RWPE2 (cell line): Measurements from ENCODE around the gene YARS1.

Experiments
- ATAC-seq: fragments of 200-7000 bp; cut with Tn5 transposase; 3 replicates; pipeline ENCODE4 v1.9.1; 2021; ENCODE audit warnings: low read depth
- DNase-seq: peaks from one replicate; pipeline ENCODE4 v3.0.0-alpha.2; 2020; ENCODE audit warnings: low spot score
- H3K27ac ChIP-seq: fragments of 450-650 bp; 2 replicates; pipeline ENCODE4 v1.5.1; 2017; ENCODE audit warnings: mild to moderate bottlenecking; ENCODE audit not compliant: poor library complexity, severe bottlenecking
- H3K27me3 ChIP-seq: fragments of 250-450 bp; sonication (Bioruptor Pico); 2 replicates; pipeline ENCODE4 v1.5.1; 2021; ENCODE audit warnings: mild to moderate bottlenecking, moderate library complexity; ENCODE audit not compliant: insufficient read depth, poor library complexity, severe bottlenecking
- H3K36me3 ChIP-seq: fragments of 250-450 bp; sonication (Bioruptor Pico); 2 replicates; pipeline ENCODE4 v1.5.1; 2020; ENCODE audit warnings: low read depth, mild to moderate bottlenecking, moderate library complexity
- H3K4me1 ChIP-seq: fragments of 250-450 bp; sonication (Bioruptor Pico); 2 replicates; pipeline ENCODE4 v1.5.1; 2021; ENCODE audit warnings: mild to moderate bottlenecking, moderate library complexity; ENCODE audit not compliant: insufficient read depth, poor library complexity, severe bottlenecking
- H3K4me3 ChIP-seq: fragments of 250-450 bp; sonication (Bioruptor Pico); 2 replicates; pipeline ENCODE4 v1.5.1; 2021; ENCODE audit warnings: mild to moderate bottlenecking, moderate library complexity; ENCODE audit not compliant: severe bottlenecking
- H3K9me3 ChIP-seq: fragments of 250-450 bp; sonication (Bioruptor Pico); 2 replicates; pipeline ENCODE4 v1.5.1; 2021; ENCODE audit warnings: mild to moderate bottlenecking, moderate library complexity; ENCODE audit not compliant: severe bottlenecking
- TF ChIP-seq, protein P1 (sequence below): fragments of 450-650 bp; IDR thresholded peaks from one replicate; pipeline ENCODE4 v1.5.1; 2017; ENCODE audit warnings: mild to moderate bottlenecking, moderate library complexity; ENCODE audit not compliant: poor library complexity, severe bottlenecking

The YARS1 gene

DNA sequence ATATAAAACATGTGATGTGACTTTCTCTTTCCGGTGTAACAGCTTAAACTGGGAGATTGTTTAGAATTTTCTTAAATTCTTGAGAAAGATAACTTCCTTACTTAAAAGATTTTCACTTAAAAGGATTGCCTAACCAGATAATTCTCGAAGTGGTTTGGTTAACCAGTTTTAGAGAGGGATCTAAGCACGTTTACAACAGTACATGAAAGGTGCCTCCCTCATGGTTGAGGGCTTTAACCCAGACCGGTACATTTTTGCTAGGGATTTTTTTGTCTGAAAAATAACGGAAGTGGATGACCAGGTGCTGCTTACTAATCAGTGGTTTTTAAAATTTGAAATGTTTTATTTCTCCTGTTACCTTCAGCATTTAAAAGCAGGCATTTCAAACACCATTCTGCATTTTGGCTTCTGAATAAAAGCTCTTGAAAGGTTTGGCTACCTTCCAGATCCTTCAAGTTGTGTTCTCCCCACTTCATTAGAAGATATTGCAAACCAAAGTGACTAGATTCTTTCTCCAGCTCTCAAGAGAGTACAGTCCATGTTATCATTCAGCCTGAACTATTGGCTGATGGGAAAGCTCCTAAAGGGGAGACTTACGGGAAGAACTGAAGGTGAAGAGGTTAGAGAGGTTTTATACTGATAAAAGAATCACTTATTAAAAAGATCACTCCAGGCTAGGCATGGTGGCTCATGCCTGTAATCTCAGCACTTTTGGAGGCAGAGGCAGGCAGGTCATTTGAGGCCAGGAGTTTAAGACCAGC, 13.1 kb upstream of the YARS1 start:
- H3K36me3 ChIP-seq = peaks cover 92% of the 10 kb centered on the region
- DNase-seq (no peak), ATAC-seq (no peak)
- TF ChIP-seq, protein P1, sequence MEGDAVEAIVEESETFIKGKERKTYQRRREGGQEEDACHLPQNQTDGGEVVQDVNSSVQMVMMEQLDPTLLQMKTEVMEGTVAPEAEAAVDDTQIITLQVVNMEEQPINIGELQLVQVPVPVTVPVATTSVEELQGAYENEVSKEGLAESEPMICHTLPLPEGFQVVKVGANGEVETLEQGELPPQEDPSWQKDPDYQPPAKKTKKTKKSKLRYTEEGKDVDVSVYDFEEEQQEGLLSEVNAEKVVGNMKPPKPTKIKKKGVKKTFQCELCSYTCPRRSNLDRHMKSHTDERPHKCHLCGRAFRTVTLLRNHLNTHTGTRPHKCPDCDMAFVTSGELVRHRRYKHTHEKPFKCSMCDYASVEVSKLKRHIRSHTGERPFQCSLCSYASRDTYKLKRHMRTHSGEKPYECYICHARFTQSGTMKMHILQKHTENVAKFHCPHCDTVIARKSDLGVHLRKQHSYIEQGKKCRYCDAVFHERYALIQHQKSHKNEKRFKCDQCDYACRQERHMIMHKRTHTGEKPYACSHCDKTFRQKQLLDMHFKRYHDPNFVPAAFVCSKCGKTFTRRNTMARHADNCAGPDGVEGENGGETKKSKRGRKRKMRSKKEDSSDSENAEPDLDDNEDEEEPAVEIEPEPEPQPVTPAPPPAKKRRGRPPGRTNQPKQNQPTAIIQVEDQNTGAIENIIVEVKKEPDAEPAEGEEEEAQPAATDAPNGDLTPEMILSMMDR = no peak
- no peaks in the 10 kb centered on the region for H3K27me3 ChIP-seq
- no peaks in the 10 kb centered on the region for H3K9me3 ChIP-seq
- no peak overlapping the region for H3K27ac ChIP-seq
- H3K4me1 ChIP-seq = no peaks in the 10 kb centered on the region
- no peak overlapping the region for H3K4me3 ChIP-seq

DNA sequence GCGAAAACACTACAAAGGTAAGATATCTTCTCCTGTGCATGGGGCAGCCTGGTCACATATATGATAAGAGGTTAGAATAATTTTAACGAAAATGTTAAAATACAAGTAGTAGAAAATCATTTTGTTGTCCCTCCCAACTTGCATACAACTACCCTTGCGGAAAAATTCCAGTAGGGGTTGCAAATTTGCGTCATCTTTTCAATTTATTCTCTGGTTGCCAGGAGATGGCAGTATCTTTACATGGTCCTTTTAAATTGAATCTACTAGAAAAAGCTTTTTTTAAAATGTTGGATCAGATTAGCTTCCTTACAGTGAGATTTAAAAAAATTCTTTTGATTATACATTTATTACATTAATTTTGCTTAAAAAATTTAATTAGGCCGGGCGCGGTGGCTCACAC, 11.2 kb upstream of the YARS1 start:
- DNase-seq = no peak
- H3K4me1 ChIP-seq = no peaks in the 10 kb centered on the region
- H3K27me3 ChIP-seq = no peaks in the 10 kb centered on the region
- no peaks in the 10 kb centered on the region for H3K9me3 ChIP-seq
- TF ChIP-seq, protein P1 = peak; percentile 10
- no peak overlapping the region for H3K4me3 ChIP-seq
- peaks cover 77% of the 10 kb centered on the region for H3K36me3 ChIP-seq
- H3K27ac ChIP-seq = no peak overlapping the region
- no peak for ATAC-seq

DNA sequence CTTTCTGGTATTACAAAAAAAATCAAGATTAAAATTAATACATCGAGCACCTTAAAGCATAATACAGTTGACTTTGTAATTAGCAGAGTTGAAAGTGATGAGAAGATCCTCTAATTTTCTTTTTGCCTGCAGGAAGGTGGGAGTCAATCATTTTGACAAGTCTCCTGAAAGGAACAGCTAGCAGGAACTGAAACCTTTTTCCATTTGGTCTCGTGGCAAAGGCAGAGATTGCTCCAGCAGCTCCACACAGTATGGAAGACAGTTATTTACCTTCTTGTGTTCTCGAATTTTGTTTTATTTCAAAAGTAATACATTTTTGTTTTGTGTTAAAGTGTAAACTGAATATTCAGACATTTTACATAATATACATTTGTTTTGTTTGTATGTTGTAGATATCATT, 8.0 kb upstream of the YARS1 start:
- no peaks in the 10 kb centered on the region for H3K9me3 ChIP-seq
- TF ChIP-seq, protein P1 = no peak
- no peak for ATAC-seq
- no peaks in the 10 kb centered on the region for H3K27me3 ChIP-seq
- DNase-seq = no peak
- H3K4me1 ChIP-seq = no peaks in the 10 kb centered on the region
- no peak overlapping the region for H3K27ac ChIP-seq
- no peak overlapping the region for H3K4me3 ChIP-seq
- peaks cover 62% of the 10 kb centered on the region for H3K36me3 ChIP-seq

DNA sequence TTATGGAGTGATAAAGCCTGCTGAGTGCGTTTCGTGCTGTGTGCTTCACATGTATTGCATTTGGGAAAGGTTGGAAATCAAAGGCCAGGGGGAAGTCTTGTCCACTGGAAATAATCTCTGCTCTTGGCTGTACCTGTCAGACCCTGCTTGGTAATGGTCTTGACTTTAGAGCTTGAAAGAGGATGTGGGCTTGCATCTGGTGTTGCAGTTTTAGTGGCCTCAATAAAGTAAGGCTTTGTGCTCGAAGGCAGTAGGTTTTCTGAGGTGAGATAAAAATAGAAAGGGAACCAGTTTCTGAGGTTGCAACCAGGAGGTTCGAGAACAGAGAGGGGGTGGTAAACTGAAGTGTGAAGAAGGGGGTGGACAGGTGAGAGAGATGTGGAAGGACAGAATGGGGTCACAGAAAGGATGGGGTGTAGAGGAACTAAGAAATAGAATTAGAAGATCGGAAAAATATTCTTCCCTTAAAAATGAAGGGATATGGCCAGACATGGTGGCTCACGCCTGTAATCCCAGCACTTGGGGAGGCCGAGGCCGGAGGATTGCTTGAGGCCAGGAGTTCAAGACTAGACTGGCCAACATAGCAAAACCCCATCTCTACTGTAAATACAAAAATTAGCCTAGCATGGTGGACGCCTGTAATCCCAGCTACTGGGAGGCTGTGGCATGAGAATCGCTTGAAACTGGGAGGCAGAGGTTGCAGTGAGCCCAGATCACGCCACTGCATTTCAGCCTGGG, 1.8 kb upstream of the YARS1 start:
- no peaks in the 10 kb centered on the region for H3K9me3 ChIP-seq
- DNase-seq (no peak), ATAC-seq (no peak)
- peak overlapping the region; percentile 95 for H3K4me3 ChIP-seq
- TF ChIP-seq, protein P1 = no peak
- H3K27me3 ChIP-seq = no peaks in the 10 kb centered on the region
- peaks cover 39% of the 10 kb centered on the region for H3K36me3 ChIP-seq
- H3K4me1 ChIP-seq = peaks cover 12% of the 10 kb centered on the region
- H3K27ac ChIP-seq = peak overlapping the region; percentile 84
